H9 (cell line): ENCODE results near the gene HMCN1. TPM values are rescaled to one million over a fixed set of nuclear protein-coding genes. Genes with fewer than 3 reads are reported as not detected.

Source experiments
- DNase-seq: peaks from one replicate; pipeline ENCODE4 v3.0.0-alpha.2; 2017
- H2AFZ ChIP-seq: one replicate; pipeline ENCODE4 v1.6.1; 2013; ENCODE audit warnings: mild to moderate bottlenecking, low read length, control low read depth, moderate library complexity
- H2AK5ac ChIP-seq: 2 replicates; pipeline ENCODE4 v1.6.1; 2013; ENCODE audit warnings: low read length, control low read depth, mixed read lengths; ENCODE audit not compliant: insufficient read length
- H2BK120ac ChIP-seq: one replicate; pipeline ENCODE4 v1.6.1; 2013; ENCODE audit warnings: low read depth, mild to moderate bottlenecking, low read length, control low read depth, inconsistent platforms; ENCODE audit not compliant: poor library complexity, severe bottlenecking
- H2BK12ac ChIP-seq: 2 replicates; pipeline ENCODE4 v1.6.1; 2013; ENCODE audit warnings: low read length, control low read depth, mixed read lengths, low read depth; ENCODE audit not compliant: insufficient read length
- H2BK15ac ChIP-seq: 2 replicates; pipeline ENCODE4 v1.6.1; 2013; ENCODE audit warnings: low read depth, low read length, control low read depth
- H2BK20ac ChIP-seq: one replicate; pipeline ENCODE4 v1.6.1; 2013; ENCODE audit warnings: low read depth, mild to moderate bottlenecking, low read length, control low read depth, inconsistent platforms; ENCODE audit not compliant: poor library complexity, severe bottlenecking
- H2BK5ac ChIP-seq: 2 replicates; pipeline ENCODE4 v1.6.1; 2013; ENCODE audit warnings: low read length, control low read depth, mixed read lengths; ENCODE audit not compliant: insufficient read length
- H3K14ac ChIP-seq: 2 replicates; pipeline ENCODE4 v1.6.1; 2013; ENCODE audit warnings: low read length, control low read depth; ENCODE audit not compliant: insufficient read depth
- H3K18ac ChIP-seq: 2 replicates; pipeline ENCODE4 v1.6.1; 2013; ENCODE audit warnings: low read depth, mild to moderate bottlenecking, mixed read lengths, low read length, control low read depth; ENCODE audit not compliant: insufficient read length
- H3K23ac ChIP-seq: 2 replicates; pipeline ENCODE4 v1.6.1; 2013; ENCODE audit warnings: low read length, control low read depth, mixed read lengths, low read depth; ENCODE audit not compliant: insufficient read length
- H3K23me2 ChIP-seq: 2 replicates; pipeline ENCODE4 v1.6.1; 2013; ENCODE audit warnings: low read depth, mild to moderate bottlenecking, mixed read lengths, low read length, control low read depth; ENCODE audit not compliant: insufficient read length, poor library complexity, severe bottlenecking
- H3K27ac ChIP-seq: 2 replicates; pipeline ENCODE4 v1.5.1; 2013; ENCODE audit warnings: low read length, control low read depth, mixed read lengths, low read depth; ENCODE audit not compliant: insufficient read length
- H3K27me3 ChIP-seq: 2 replicates; pipeline ENCODE4 v1.6.1; 2013; ENCODE audit warnings: low read length, control low read depth, inconsistent platforms; ENCODE audit not compliant: insufficient read depth
- H3K4ac ChIP-seq: 2 replicates; pipeline ENCODE4 v1.6.1; 2013; ENCODE audit warnings: low read depth, mild to moderate bottlenecking, control low read depth, inconsistent platforms, low read length, moderate library complexity
- H3K4me1 ChIP-seq: 2 replicates; pipeline ENCODE4 v1.6.1; 2013; ENCODE audit warnings: low read length, control low read depth, inconsistent platforms; ENCODE audit not compliant: insufficient read depth
- H3K4me2 ChIP-seq: 2 replicates; pipeline ENCODE4 v1.6.1; 2013; ENCODE audit warnings: low read length, control low read depth, mixed read lengths; ENCODE audit not compliant: insufficient read length, insufficient read depth
- H3K56ac ChIP-seq: 2 replicates; pipeline ENCODE4 v1.6.1; 2013; ENCODE audit warnings: low read depth, mild to moderate bottlenecking, mixed read lengths, low read length, control low read depth; ENCODE audit not compliant: insufficient read length
- H3K79me1 ChIP-seq: 2 replicates; pipeline ENCODE4 v1.6.1; 2013; ENCODE audit warnings: low read depth, mild to moderate bottlenecking, moderate library complexity, low read length, control low read depth, inconsistent platforms; ENCODE audit not compliant: insufficient read depth, poor library complexity, severe bottlenecking
- H3K79me2 ChIP-seq: 2 replicates; pipeline ENCODE4 v1.6.1; 2013; ENCODE audit warnings: low read length, control low read depth, inconsistent platforms; ENCODE audit not compliant: insufficient read depth
- H3K9ac ChIP-seq: 2 replicates; pipeline ENCODE4 v1.6.1; 2013; ENCODE audit warnings: low read length, control low read depth, mixed read lengths; ENCODE audit not compliant: insufficient read length; ENCODE audit errors: extremely low read depth
- H3K9me3 ChIP-seq: one replicate; pipeline ENCODE4 v1.6.1; 2013; ENCODE audit warnings: low read depth, low read length, inconsistent platforms; ENCODE audit not compliant: control insufficient read depth
- H3T11ph ChIP-seq: one replicate; pipeline ENCODE4 v1.6.1; 2013; ENCODE audit warnings: mild to moderate bottlenecking, low read length, control low read depth, inconsistent platforms
- H4K20me1 ChIP-seq: one replicate; pipeline ENCODE4 v1.6.1; 2013; ENCODE audit not compliant: control insufficient read depth, insufficient read length, insufficient read depth
- H4K5ac ChIP-seq: 2 replicates; pipeline ENCODE4 v1.6.1; 2013; ENCODE audit warnings: low read depth, mild to moderate bottlenecking, mixed read lengths, low read length, control low read depth; ENCODE audit not compliant: insufficient read length
- H4K8ac ChIP-seq: replicated peaks from 2 replicates; pipeline ENCODE4 v1.6.1; 2013; ENCODE audit warnings: low read length, control low read depth, mixed read lengths, low read depth; ENCODE audit not compliant: insufficient read length
- H4K91ac ChIP-seq: 2 replicates; pipeline ENCODE4 v1.6.1; 2013; ENCODE audit warnings: low read depth, mild to moderate bottlenecking, moderate library complexity, mixed read lengths, low read length, control low read depth; ENCODE audit not compliant: insufficient read length
- H3K27ac Mint-ChIP-seq, 3 experiments: 2 replicates in 2 of 3; 3 replicates in 1 of 3; pipeline ENCODE4 v1.8.0; 2020 to 2021; ENCODE audit warnings: mixed read lengths in 3 of 3, mild to moderate bottlenecking in 1 of 3, moderate library complexity in 1 of 3
- H3K27me3 Mint-ChIP-seq: 2 replicates; pipeline ENCODE4 v1.8.0; 2021; ENCODE audit warnings: low read depth, mild to moderate bottlenecking, moderate library complexity, mixed read lengths
- H3K36me3 Mint-ChIP-seq, 3 experiments: 2 replicates in 2 of 3; 3 replicates in 1 of 3; pipeline ENCODE4 v1.8.0; 2020 to 2021; ENCODE audit warnings: low read depth in 3 of 3, mixed read lengths in 3 of 3; ENCODE audit not compliant: insufficient read depth in 1 of 3
- H3K4me1 Mint-ChIP-seq, 2 experiments: 2 replicates each; pipeline ENCODE4 v1.8.0; 2020; ENCODE audit warnings: mixed read lengths in 2 of 2
- H3K4me3 Mint-ChIP-seq, 2 experiments: 2 replicates in 1 of 2; 3 replicates in 1 of 2; pipeline ENCODE4 v1.8.0; 2020 to 2021; ENCODE audit warnings: mild to moderate bottlenecking in 2 of 2, mixed read lengths in 2 of 2, moderate library complexity in 1 of 2
- H3K9me3 Mint-ChIP-seq, 2 experiments: 2 replicates in 1 of 2; 3 replicates in 1 of 2; pipeline ENCODE4 v1.8.0; 2020; ENCODE audit warnings: mild to moderate bottlenecking in 2 of 2, mixed read lengths in 2 of 2, moderate library complexity in 1 of 2
- CTCF ChIP-seq: fragments of 200-600 bp; sonication (generic); conservative IDR thresholded peaks from 3 replicates; pipeline ENCODE4 v1.8.0; 2021; ENCODE audit warnings: antibody characterized with exemption, mild to moderate bottlenecking
- WGBS: extraction: QIAGEN DNeasy Blood & Tissue Kit; methylation state at CpG from one replicate; pipeline ENCODE4 v1.1.7; 2013; ENCODE audit warnings: missing lambda C conversion rate, low lambda C conversion rate, mixed read lengths; ENCODE audit not compliant: insufficient read length; ENCODE audit errors: extremely low coverage; 5-methylcytosine and 5-hydroxymethylcytosine counted together
- total RNA-seq: library from RNA; stranded (reverse); gene quantifications from 2 replicates; pipeline ENCODE4 v1.2.1, GENCODE V29; 2021

The HMCN1 gene
- total RNA-seq, 1 experiment from 2014 or later, result 3.3 TPM

DNA sequence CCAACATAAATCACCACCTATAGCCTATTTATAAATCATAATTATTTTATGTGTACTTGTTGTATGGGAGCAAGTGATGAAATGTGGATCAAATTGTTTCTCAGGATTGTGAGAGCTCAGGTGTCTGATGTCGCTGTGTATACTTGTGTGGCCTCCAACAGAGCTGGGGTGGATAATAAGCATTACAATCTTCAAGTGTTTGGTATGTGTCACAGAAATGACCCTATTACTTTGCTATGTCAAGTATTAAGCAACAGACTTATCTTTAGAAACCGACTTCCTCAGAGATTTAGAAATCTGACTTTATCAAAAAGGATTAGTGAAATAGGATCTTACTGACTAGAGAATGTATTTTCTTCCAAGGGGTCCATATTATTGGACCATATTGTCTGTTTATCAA, 360.0 kb downstream of the HMCN1 start:
- H3K27me3 Mint-ChIP-seq, result no peaks in the 10 kb centered on the region

More for the DNA sequence above, 360.0 kb downstream of the HMCN1 start:
- Histone ChIP-seq H3K79me2 (no peaks in the 10 kb centered on the region), H3K56ac (no peak overlapping the region), H3K4ac (no peak overlapping the region), H2AK5ac (no peak overlapping the region), H2BK120ac (no peak overlapping the region), H3K23me2 (no peaks in the 10 kb centered on the region), H2AFZ (no peak overlapping the region), H3K79me1 (no peaks in the 10 kb centered on the region), H3K14ac (no peak overlapping the region), H2BK15ac (no peak overlapping the region), H3K9ac (no peak overlapping the region), H3T11ph (no peak overlapping the region), H3K9me3 (no peaks in the 10 kb centered on the region), H2BK12ac (no peak overlapping the region), H4K20me1 (no peaks in the 10 kb centered on the region), H3K27me3 (no peaks in the 10 kb centered on the region), H3K27ac (no peak overlapping the region), H3K4me1 (no peaks in the 10 kb centered on the region; the same call in 1 of the 2 replicates), H3K23ac (no peak overlapping the region), H2BK20ac (no peak overlapping the region), H4K8ac (no peak overlapping the region), H2BK5ac (no peak overlapping the region), H4K5ac (no peak overlapping the region), H4K91ac (no peak overlapping the region), H3K18ac (no peak overlapping the region), H3K4me2 (no peak overlapping the region)
- Mint-ChIP-seq H3K4me1 (peaks cover 6 to 9% of the 10 kb centered on the region in 2 experiments; a peak in 3 of 4 replicates), H3K9me3 (no peaks in the 10 kb centered on the region), H3K4me3 (no peak overlapping the region), H3K36me3 (no peaks in the 10 kb centered on the region), H3K27ac (no peak overlapping the region)
- no peak for DNase-seq
- no peak for TF ChIP-seq CTCF
- WGBS, result no CpG with 5 or more reads among the region's 2 CpGs
